ENCODE results near the gene RASSF6.
"Not testable (repeated sequence)": the region's sequence is repeated elsewhere in the genome, so short reads cannot be mapped to it uniquely, and the experiment has no call there.

RASSF6 gene

DNA sequence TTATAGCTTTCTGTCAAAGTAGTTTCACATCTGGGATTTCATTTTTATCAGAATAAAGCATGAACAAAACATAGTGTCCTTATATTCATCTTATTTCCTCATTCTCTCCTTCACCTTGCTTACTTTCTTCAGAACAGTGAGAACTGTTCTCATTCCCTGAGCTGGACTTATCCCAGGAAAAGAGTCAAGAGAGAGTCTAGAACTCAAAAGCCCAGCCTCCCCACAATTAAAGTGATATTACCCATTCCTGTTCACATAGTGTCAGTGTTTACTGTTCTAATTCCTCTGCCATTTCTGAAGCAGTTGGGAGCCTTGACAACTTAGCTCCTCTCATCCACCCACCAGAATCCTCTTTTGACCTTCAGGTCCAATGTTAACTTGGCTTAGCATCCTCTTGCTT, 42.9 kb downstream of the RASSF6 start:
- no peak for DNase-seq (ENCODE audit: low read depth in 3 of 3, low spot score in 1 of 3)

DNA sequence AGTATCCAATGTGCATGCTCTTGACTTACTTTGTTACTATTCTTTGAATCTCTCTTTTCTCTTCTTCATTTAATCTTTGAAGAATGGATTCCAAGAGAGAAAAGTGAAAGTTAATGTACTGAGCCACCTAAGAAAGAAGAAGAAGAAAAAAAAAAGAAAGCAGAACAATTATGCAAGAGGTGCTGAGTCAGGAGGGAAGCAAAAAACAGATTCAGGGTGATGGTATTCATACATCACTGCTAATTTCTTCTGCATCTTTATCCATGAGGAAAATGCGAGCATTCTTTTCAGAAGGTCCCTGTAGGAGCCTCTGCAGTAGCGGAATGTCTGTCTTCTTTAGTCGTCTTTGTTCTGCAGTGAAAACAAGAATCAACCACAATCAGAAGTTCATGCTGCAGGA, 43.9 kb downstream of the RASSF6 start:
- DNase-seq (ENCODE audit: low read depth in 3 of 3, low spot score in 1 of 3), result no peak

DNA sequence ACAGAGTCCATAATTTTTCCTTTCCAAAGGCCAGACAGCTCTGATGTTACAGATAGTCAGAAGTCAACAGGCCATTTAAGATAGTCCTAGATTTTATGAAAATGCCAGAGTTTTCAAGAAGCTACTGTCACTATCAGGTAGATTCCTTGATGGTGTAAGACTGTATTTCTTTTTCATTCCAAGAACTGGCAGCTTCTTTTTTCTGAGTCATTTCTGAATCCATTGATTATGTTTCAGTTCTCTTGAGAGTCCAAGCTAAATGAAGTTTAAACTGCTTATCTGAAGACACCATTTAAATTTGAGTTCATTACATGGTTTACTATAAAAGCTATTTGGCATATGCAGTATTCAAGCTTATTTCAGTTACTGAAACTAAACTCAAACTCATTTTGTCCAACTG, 44.6 kb downstream of the RASSF6 start:
- DNase-seq (ENCODE audit: low read depth in 3 of 3, low spot score in 1 of 3), result no peak

DNA sequence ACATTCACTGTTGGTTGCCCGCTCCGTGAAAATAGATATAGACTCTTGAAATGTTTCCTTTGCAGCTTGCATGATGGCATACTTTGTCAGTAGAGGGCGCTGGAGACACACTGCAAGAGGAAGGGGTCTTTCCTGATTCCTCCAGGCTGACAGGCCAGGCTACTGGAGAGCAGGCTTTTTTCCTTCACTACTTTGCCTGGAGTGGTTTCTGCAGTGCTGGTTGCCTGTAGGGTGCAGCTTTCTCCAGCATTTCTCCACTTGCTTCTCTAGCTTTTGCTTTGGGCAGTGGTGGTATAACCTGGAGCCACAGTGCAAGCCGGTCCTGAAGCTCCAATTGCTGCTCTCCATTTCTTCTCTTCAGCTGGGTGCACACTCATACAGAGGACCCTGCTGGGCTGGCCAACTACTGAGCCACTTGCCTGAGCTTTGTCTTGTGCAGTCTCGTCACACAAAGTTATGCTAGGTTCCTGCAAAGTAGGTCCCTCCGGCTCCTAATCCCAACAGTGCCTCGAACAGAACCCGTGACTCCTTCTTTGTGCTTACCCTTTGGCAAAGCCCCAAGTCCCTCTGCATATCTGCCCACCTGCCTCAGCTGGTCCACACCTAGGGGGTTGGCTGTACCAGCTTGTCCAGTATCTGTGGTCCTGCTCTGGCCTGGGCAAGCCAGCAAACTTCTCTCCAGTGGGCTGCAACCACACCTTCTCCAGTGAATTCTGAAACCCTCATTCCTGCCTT, 46.3 kb downstream of the RASSF6 start:
- no peak for DNase-seq (ENCODE audit: low read depth in 3 of 3, low spot score in 1 of 3)

DNA sequence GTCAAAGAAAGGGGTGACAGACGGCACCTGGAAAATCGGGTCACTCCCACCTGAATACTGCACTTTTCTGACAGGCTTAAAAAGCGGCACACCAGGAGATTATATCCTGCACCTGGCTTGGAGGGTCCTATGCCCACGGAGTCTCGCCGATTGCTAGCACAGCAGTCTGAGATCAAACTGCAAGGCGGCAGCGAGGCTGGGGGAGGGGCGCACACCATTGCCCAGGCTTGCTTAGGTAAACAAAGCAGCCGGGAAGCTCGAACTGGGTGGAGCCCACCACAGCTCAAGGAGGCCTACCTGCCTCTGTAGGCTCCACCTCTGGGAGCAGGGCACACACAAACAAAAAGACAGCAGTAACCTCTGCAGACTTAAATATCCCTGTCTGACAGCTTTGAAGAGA, 69.4 kb downstream of the RASSF6 start:
- DNase-seq (ENCODE audit: low read depth in 3 of 3, low spot score in 1 of 3), result not testable (repeated sequence)

DNA sequence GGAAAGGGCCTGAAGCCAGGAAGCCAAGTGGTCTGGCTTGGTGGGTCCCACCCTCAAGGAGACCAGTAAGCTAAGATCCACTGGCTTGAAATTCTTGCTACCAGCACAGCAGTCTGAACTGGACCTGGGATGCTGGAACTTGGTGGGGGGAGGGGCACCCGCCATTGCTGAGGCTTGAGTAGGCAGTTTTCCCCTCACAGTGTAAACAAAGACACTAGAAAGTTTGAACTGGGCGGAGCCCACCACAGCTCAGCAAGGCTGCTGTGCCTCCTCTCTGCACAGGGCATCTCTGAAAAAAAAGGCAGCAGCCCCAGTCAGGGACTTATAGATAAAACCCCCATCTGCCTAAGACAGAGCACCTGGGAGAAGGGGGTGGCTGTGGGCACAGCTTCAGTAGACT, 75.6 kb downstream of the RASSF6 start:
- no peak for DNase-seq (ENCODE audit: low read depth in 3 of 3, low spot score in 1 of 3)

DNA sequence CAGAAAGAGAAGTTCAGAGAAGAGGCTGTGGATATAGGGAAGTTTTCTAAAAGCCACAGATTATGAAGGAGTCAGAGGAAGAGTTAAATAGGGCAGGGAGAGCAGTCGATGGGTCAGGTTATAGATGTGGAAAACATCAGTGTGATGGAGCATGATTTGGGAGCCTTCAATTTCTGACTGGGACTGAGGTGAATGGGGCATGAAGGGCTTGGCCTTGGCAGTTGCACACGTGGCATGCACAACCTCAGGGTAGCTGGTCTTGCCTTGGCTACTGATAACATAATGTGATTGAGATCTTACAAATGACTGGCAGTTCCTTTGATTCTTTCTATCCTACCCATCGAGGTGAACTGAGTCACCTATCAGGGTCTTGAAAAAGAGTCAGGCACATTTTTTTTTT, 79.0 kb downstream of the RASSF6 start:
- DNase-seq (ENCODE audit: low read depth in 3 of 3, low spot score in 1 of 3), result no peak

DNA sequence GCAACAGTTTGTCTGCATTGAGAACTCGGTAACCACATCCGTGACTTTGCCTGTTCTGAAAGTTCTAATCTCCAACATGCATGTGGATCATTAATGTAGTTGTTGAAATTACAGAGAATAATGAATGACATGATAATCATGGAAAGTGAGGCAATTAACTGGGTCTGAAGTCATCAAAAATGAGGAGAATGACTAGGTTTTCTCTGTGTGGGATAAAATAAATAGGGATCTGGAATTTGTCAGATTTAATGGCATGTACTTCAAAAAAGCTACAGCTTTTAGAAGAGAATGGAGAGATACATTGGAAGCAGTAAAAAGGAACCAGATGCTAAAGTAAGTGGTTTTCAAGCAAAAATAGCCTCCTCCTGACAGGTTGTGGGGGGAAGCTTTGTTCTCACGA, 79.4 kb downstream of the RASSF6 start:
- DNase-seq (ENCODE audit: low read depth in 3 of 3, low spot score in 1 of 3), result no peak

DNA sequence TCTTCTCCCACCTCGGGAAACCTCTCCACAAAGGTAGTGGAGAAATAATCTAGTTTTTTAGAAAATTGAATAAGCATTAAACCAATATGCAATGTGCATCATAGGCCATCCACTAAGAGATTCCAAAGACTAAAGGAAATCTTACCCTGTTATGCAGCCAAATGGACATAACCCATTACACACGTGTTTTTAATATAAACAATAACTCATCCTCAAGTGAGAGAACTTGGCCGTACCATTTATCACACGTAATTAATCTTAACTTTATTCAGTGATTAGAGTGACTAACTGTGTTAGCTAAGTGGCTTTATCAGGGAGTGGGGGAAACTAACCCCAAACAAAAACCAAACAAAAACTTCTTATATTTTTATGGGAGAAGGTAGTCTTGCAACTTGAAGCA, 80.8 kb downstream of the RASSF6 start:
- no peak for DNase-seq (ENCODE audit: low read depth in 3 of 3, low spot score in 1 of 3)

DNA sequence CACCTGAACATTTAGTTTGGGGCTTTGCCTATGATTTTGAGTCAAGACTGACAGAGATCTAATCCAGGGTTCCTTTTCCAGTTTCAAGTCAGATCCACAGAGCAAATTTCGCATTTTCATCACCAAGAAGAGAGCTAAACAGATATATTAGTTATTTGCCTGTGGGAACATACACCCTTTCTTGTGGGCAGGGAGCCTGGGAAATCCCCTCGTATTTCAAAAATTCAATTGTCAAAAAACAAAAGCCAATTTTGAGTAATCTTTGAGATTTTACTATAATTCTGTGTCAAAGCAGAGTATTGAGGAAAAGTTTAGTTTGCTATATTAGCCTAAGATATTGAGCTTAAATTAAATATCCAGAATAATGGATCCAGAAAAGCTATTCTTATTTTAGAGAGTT, 82.1 kb downstream of the RASSF6 start:
- no peak for DNase-seq (ENCODE audit: low read depth in 3 of 3, low spot score in 1 of 3)

DNA sequence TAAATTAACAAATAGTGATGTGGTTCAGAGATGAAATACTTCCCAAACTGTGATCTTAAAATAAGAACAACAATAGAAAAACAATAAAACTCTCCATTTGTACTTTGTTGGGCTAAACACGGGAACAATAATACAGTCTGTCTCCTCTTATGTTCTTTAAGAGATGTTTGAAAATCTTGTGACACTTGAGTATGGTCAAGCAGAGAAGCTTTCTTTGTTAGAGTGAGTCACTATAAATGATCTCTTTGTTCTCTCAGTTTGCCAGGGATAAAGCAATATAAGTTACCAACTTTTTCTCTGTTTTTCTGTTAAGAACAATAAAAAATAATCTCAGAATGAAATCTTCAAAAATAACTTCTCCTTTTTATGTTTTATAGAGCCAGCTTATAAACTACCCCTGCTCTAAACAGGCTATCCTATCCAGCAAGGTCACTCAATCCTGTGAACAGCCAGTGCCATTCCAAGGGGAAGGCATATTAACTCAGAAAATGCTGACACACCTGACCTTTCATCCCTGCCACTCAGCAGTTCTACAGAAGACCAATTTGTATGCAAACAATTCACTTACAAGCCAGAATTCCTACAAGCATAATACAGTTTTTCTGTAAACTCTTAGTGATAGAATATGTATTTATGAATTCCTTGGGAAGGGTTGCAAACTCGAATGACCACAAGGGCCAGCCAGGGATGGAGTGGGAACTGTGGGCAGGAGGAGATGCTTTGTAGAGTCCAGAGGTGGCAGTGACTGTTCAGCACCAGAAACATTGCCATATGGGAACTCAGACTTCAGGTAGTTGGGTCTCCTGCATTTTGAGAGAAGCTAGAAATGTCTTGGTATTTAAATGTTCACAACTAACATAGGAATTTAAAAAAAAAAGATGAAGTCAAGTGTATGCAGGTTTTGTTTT, 86.5 kb downstream of the RASSF6 start:
- no peak for DNase-seq (ENCODE audit: low read depth in 3 of 3, low spot score in 1 of 3)

DNA sequence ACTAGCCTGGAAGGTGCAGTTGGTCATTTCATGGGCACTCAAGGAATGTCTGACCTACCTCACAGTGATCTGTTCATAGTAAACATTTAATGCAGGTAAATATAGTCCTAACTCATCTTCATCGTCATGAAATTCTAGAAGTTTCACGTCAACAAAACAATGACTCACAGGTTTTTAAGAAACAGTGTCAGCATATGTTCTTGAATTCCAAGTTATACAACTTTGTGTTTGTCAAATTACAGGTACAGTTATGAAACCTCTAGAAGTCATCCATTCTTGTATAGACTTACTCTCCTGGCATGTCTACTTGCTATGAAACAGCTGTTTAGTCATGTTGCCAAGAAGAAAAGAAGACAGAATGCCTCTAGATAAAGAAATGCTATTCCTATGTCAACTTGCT, 92.1 kb downstream of the RASSF6 start:
- DNase-seq (ENCODE audit: low read depth in 3 of 3, low spot score in 1 of 3), result no peak

DNA sequence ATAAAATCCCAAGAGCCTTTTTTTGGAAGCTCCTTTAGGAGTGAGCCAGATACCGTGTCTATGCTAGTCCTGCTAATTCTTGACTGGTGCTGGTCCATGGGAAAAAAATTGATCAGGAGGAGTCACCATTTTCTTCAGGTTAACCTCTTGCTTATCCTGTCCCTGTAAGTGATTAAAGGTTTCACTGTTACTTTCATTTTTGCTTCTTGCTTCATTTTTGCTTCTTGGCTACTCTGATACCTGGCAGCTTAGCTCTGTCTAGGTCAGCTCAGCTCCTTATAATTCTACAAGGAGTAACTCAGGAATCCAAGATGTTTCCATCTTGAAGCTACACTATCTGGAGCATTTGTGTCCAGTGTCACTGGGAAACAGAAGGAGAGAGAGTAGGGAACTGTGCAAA, 93.0 kb downstream of the RASSF6 start:
- no peak for DNase-seq (ENCODE audit: low read depth in 3 of 3, low spot score in 1 of 3)

DNA sequence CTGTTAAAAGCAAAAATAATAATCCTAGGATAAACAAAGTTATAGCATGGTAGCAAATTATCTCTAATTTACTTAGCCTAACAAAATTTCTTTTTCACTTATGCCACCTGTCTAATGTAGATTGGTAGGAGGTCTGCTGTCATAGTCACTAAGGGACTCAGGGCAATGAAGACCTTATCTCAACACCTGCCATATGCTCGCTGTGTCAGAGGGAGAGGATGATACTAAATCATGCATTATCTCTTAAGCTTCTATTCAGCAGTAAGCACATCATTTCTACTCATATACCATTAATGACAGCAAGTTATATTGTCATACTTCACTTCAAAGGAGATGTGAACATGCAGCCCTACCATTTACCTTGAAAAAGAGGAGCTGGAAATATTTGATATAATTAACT, 94.6 kb downstream of the RASSF6 start:
- DNase-seq (ENCODE audit: low read depth in 3 of 3, low spot score in 1 of 3), result no peak

DNA sequence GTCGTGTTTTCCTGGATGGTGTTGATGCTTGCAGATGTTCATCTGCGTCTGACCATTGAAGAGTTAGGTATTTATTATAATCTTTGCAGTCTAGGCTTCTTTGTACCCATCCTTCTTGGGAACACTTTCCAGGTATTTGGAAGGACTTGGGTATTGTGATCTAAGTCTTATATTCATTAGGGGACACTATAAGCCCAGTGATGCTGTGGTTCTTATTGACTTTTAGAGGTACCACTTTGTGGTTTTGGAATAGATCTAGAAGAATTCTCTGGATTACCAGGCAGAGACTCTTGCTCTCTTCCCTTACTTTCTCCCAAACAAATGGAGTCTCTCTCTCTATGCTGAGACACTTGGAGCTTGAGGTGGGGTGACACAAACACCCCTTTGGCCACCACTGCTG, 97.1 kb downstream of the RASSF6 start:
- DNase-seq (ENCODE audit: low read depth in 3 of 3, low spot score in 1 of 3), result no peak
